Fibroblast of skin of right biceps (primary cell): Measurements from ENCODE around the gene PSTK.

ENCODE experiments used
- DNase-seq: peaks from one replicate; pipeline ENCODE4 v3.0.0-alpha.2; 2013

Gene PSTK

GRCh38 chr10:122993797-122994336 lies 13.7 kb downstream of the PSTK start:
- DNase-seq = no peak

- DNase-seq = no peak
Measured at GRCh38 chr10:122995936-122996335, 15.7 kb downstream of the PSTK start.

- DNase-seq = no peak
Measured at GRCh38 chr10:122997864-122998263, 17.7 kb downstream of the PSTK start.

GRCh38 chr10:122998360-122998917 lies 18.2 kb downstream of the PSTK start:
- DNase-seq = no peak

- no peak for DNase-seq
Measured at GRCh38 chr10:122998934-122999333, 18.7 kb downstream of the PSTK start.

GRCh38 chr10:122999347-122999746 lies 19.1 kb downstream of the PSTK start:
- DNase-seq = no peak

GRCh38 chr10:123000155-123000554 lies 20.0 kb downstream of the PSTK start:
- DNase-seq = no peak

GRCh38 chr10:123001370-123001769 lies 21.2 kb downstream of the PSTK start:
- no peak for DNase-seq

GRCh38 chr10:123004298-123004697 lies 24.1 kb downstream of the PSTK start:
- DNase-seq = no peak

GRCh38 chr10:123007558-123008354 lies 27.6 kb downstream of the PSTK start:
- DNase-seq = peak; percentile 35

- DNase-seq = peak; percentile 98
Measured at GRCh38 chr10:123008355-123009104, 28.3 kb downstream of the PSTK start, which contains the start of the genes ACADSB and IKZF5. Gene ACADSB (plus strand): TSS chr10:123009006. CDS start chr10:123009030, 24 bp downstream. Gene IKZF5 (minus strand): TSS chr10:123008795. CDS start chr10:122998625, 10,170 bp downstream.

- DNase-seq = no peak
Measured at GRCh38 chr10:123009105-123009820, 29.1 kb downstream of the PSTK start.

GRCh38 chr10:123011987-123012386 lies 31.8 kb downstream of the PSTK start:
- no peak for DNase-seq

GRCh38 chr10:123013456-123014419 lies 33.5 kb downstream of the PSTK start:
- DNase-seq = no peak

GRCh38 chr10:123014772-123015171 lies 34.6 kb downstream of the PSTK start:
- DNase-seq = no peak

- DNase-seq = no peak
Measured at GRCh38 chr10:123016228-123016627, 36.0 kb downstream of the PSTK start.

- DNase-seq = no peak
Measured at GRCh38 chr10:123017421-123018165, 37.4 kb downstream of the PSTK start.

- no peak for DNase-seq
Measured at GRCh38 chr10:123018531-123018930, 38.3 kb downstream of the PSTK start.

GRCh38 chr10:123019264-123019663 lies 39.1 kb downstream of the PSTK start:
- DNase-seq = no peak

GRCh38 chr10:123019941-123020703 lies 39.9 kb downstream of the PSTK start:
- no peak for DNase-seq
